Gastrocnemius medialis (tissue), 4 donors: ENCODE data around the gene AHNAK2.

Experiments
- POLR2A ChIP-seq, 2 donors: fragments of 450-650 bp; IDR thresholded peaks; one replicate each; pipeline ENCODE4 v1.6.1; 2017; ENCODE audit warnings: antibody characterized with exemption in 2 of 2, mild to moderate bottlenecking in 2 of 2, moderate library complexity in 2 of 2
- TF ChIP-seq, protein P1 (sequence below), 5 experiments: fragments of 450-650 bp in 3 of 5; fragments of 200-600 bp in 2 of 5; sonication (generic) in 2 of 5; IDR thresholded peaks in 4 of 5; conservative IDR thresholded peaks in 1 of 5; 1 replicate in 4 of 5; 2 replicates in 1 of 5; pipeline ENCODE4 v1.5.1; 2016 to 2019; ENCODE audit warnings: antibody characterized with exemption in 5 of 5, mild to moderate bottlenecking in 3 of 5, moderate library complexity in 3 of 5

DNA sequence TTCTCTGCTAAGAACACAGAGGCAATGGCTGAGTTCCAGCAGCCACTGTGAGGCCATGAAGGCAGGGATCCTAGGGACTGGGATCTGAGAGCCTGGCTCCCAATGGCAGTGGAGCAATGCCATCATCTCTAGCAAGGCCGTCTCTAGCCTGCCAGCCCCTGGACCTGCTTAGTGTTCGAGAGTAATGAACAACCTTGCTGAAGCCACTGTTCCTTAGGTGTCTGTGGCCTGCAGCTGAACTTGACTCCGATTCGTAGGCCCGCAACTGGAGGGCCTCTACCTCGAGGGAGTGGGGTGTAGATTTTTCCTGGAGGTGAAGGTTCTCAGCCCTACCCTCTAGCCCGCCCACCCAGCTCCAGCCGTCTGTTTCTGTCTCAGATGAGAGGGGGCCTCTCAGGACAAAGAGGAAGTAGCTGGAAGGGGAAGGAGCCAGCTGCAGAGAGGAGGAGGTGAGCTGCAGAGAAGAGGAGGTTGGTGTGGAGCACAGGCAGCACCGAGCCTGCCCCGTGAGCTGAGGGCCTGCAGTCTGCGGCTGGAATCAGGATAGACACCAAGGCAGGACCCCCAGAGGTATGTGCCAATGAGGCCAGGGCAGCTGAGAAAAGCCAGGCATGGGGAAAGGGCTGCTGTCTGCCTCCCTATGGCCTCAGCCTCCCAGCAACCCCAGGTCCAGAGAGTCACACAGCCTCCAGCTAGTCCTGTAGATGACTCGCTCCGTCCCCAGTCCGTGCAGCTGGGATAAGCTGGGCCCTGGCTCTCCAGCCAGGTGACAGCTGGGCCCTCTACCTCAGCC, 53.6 kb downstream of the AHNAK2 start, which contains the start of gene PLD4:
- TF ChIP-seq POLR2A (IDR thresholded peaks at IDR 0.05) = no peak
- TF ChIP-seq, protein P1, sequence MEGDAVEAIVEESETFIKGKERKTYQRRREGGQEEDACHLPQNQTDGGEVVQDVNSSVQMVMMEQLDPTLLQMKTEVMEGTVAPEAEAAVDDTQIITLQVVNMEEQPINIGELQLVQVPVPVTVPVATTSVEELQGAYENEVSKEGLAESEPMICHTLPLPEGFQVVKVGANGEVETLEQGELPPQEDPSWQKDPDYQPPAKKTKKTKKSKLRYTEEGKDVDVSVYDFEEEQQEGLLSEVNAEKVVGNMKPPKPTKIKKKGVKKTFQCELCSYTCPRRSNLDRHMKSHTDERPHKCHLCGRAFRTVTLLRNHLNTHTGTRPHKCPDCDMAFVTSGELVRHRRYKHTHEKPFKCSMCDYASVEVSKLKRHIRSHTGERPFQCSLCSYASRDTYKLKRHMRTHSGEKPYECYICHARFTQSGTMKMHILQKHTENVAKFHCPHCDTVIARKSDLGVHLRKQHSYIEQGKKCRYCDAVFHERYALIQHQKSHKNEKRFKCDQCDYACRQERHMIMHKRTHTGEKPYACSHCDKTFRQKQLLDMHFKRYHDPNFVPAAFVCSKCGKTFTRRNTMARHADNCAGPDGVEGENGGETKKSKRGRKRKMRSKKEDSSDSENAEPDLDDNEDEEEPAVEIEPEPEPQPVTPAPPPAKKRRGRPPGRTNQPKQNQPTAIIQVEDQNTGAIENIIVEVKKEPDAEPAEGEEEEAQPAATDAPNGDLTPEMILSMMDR (IDR thresholded peaks at IDR 0.05 in 4 of 5, conservative IDR thresholded peaks at IDR 0.05 in 1 of 5) = no peak
